Adipocyte (in vitro differentiated cells): ENCODE data around the gene DHX57.
"Not testable (repeated sequence)": the region's sequence is repeated elsewhere in the genome, so short reads cannot be mapped to it uniquely, and the experiment has no call there.

Experiments
- DNase-seq: peaks from one replicate; pipeline ENCODE4 v3.0.0-alpha.2; 2015; ENCODE audit warnings: low read depth
- H3K27me3 ChIP-seq: replicated peaks from 2 replicates; pipeline ENCODE4 v1.7.0; 2013; ENCODE audit warnings: mild to moderate bottlenecking, low read length, moderate library complexity; ENCODE audit not compliant: control insufficient read depth, insufficient read depth
- H3K36me3 ChIP-seq: 2 replicates; pipeline ENCODE4 v1.7.0; 2013; ENCODE audit warnings: low read length, mild to moderate bottlenecking, moderate library complexity; ENCODE audit not compliant: control insufficient read depth, insufficient read depth, severe bottlenecking
- H3K4me1 ChIP-seq: 2 replicates; pipeline ENCODE4 v1.7.0; 2013; ENCODE audit warnings: mild to moderate bottlenecking, low read length, moderate library complexity; ENCODE audit not compliant: control insufficient read depth, insufficient read depth
- H3K4me3 ChIP-seq: 2 replicates; pipeline ENCODE4 v1.7.0; 2013; ENCODE audit warnings: mild to moderate bottlenecking, low read length, moderate library complexity
- H3K9ac ChIP-seq: 2 replicates; pipeline ENCODE4 v1.7.0; 2013; ENCODE audit warnings: mild to moderate bottlenecking, low read length, moderate library complexity
- H3K9me3 ChIP-seq: 2 replicates; pipeline ENCODE4 v1.7.0; 2013; ENCODE audit warnings: mild to moderate bottlenecking, low read length, moderate library complexity; ENCODE audit not compliant: control insufficient read depth

Gene DHX57

GRCh38 chr2:38794235-38794946, 81.3 kb downstream of the DHX57 start:
- no peaks in the 10 kb centered on the region for H3K9me3 ChIP-seq
- H3K9ac ChIP-seq, result no peak overlapping the region
- H3K4me3 ChIP-seq, result no peak overlapping the region
- H3K36me3 ChIP-seq, result peaks cover 8% of the 10 kb centered on the region
- H3K27me3 ChIP-seq, result no peaks in the 10 kb centered on the region
- no peak for DNase-seq
- no peaks in the 10 kb centered on the region for H3K4me1 ChIP-seq

DNA sequence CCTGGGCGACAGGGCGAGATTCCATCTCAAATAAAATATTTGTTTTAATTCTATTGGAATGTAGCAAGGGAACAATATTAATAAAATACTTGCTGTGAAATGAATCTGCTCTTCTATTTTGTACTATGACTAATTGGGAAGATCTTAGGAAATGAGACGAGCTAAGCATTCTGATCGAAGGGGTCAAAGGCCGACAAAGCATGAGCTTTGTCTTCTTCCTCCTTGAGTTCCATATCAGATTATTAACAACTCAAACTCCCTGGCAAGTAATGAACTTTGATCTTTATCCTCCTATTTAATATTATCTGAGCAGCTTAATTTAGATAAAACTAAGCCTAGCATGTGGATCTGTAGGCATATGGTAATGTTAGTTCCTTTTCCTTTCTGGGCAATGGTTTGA, 82.2 kb downstream of the DHX57 start:
- no peak for DNase-seq
- no peaks in the 10 kb centered on the region for H3K4me1 ChIP-seq
- no peaks in the 10 kb centered on the region for H3K9me3 ChIP-seq
- H3K27me3 ChIP-seq, result no peaks in the 10 kb centered on the region
- H3K36me3 ChIP-seq, result peaks cover 8% of the 10 kb centered on the region
- H3K4me3 ChIP-seq, result no peak overlapping the region
- no peak overlapping the region for H3K9ac ChIP-seq

GRCh38 chr2:38792751-38793150, 83.0 kb downstream of the DHX57 start:
- DNase-seq, result no peak
- H3K9me3 ChIP-seq, result no peaks in the 10 kb centered on the region
- peaks cover 3% of the 10 kb centered on the region for H3K36me3 ChIP-seq
- H3K27me3 ChIP-seq, result no peaks in the 10 kb centered on the region
- no peaks in the 10 kb centered on the region for H3K4me1 ChIP-seq
- H3K9ac ChIP-seq, result no peak overlapping the region
- no peak overlapping the region for H3K4me3 ChIP-seq

DNA sequence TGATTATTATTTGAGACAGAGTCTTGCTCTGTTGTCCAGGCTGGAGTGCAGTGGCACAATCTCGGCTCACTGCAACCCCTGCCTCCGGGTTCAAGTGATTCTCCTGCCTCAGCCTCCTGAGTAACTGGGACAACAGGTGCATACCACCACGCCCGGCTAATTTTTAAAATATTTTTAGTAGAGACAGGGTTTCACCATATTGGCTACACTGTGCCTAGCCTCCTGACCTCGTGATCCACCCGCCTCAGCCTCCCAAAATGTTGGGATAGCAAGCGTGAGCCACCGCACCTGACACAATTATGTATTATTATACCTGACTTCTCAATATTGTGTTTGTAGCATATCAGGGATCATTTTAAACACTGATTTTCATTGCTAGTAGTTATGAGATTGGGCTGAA, 83.4 kb downstream of the DHX57 start:
- not testable (repeated sequence) for H3K4me1 ChIP-seq, H3K9me3 ChIP-seq, H3K27me3 ChIP-seq, DNase-seq, H3K4me3 ChIP-seq, H3K36me3 ChIP-seq, H3K9ac ChIP-seq

DNA sequence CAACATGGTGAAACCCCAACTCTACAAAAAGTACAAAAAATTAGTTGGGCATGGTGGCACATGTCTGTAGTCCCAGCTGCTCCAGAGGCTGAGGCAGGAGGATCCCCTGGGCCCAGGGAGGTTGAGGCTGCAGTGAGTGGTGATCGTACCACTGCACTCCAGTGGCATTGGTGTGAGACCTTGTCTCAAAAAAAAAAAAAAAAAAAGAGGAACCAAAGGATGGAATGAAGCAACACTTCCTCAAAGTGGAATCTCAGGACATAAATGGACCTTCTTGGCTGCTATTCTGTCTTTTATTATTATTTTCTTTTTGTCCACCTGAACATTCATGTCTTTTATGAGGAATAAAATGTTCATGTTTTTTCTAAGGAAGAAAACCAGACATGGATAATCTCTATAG, 84.0 kb downstream of the DHX57 start:
- H3K36me3 ChIP-seq, result no peaks in the 10 kb centered on the region
- H3K9ac ChIP-seq, result no peak overlapping the region
- no peaks in the 10 kb centered on the region for H3K9me3 ChIP-seq
- no peak overlapping the region for H3K4me3 ChIP-seq
- H3K27me3 ChIP-seq, result no peaks in the 10 kb centered on the region
- H3K4me1 ChIP-seq, result no peaks in the 10 kb centered on the region
- DNase-seq, result no peak

- H3K9me3 ChIP-seq, result no peaks in the 10 kb centered on the region
- DNase-seq, result no peak
- H3K9ac ChIP-seq, result no peak overlapping the region
- H3K4me3 ChIP-seq, result no peak overlapping the region
- no peaks in the 10 kb centered on the region for H3K27me3 ChIP-seq
- no peaks in the 10 kb centered on the region for H3K36me3 ChIP-seq
- H3K4me1 ChIP-seq, result no peaks in the 10 kb centered on the region
Measured at GRCh38 chr2:38789691-38790090, 86.0 kb downstream of the DHX57 start.

DNA sequence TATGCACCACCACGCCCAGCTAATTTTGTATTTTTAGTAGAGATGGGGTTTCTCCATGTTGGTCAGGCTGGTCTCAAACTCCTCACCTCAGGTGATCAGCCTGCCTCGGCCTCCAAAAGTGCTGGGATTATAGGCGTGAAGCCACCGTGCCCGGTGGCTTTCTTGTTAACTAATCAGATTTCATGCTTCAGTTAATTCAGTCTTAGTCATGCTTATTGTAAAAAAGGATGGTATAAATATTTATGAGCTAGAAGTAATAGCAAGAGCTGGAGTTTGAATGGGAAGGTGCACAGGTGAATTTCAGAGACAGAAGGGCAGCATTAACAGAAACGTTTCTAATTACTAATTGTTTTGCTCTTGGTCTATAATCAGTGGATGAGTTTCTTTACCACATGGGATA, 87.4 kb downstream of the DHX57 start:
- no peaks in the 10 kb centered on the region for H3K9me3 ChIP-seq
- DNase-seq, result no peak
- H3K9ac ChIP-seq, result no peak overlapping the region
- H3K36me3 ChIP-seq, result no peaks in the 10 kb centered on the region
- H3K27me3 ChIP-seq, result no peaks in the 10 kb centered on the region
- no peaks in the 10 kb centered on the region for H3K4me1 ChIP-seq
- H3K4me3 ChIP-seq, result no peak overlapping the region

DNA sequence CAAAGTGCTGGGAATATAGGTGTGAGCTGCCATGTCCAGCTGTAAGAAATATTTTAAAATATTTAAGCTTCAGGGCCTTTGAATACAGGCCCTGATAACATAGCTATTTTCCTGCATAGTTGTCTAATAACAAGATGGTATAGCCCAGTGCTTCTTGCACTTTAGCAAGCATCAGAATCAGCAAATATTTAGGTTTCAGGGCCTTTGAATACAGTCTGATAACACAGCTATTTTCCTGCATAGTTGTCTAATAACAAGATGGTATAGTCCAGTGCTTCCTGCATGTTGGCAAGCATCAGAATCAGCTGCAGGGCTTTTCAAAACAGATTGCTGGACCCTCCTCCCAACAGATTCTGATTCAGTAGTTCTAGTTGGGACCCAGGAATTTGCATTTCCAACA, 92.1 kb downstream of the DHX57 start:
- H3K9me3 ChIP-seq, result no peaks in the 10 kb centered on the region
- peaks cover 4% of the 10 kb centered on the region for H3K4me1 ChIP-seq
- no peak overlapping the region for H3K4me3 ChIP-seq
- H3K27me3 ChIP-seq, result no peaks in the 10 kb centered on the region
- no peak overlapping the region for H3K9ac ChIP-seq
- DNase-seq, result no peak
- peaks cover 8% of the 10 kb centered on the region for H3K36me3 ChIP-seq

- Histone ChIP-seq H3K9me3 (no peaks in the 10 kb centered on the region), H3K9ac (peak overlapping the region; percentile 91), H3K36me3 (peaks cover 8% of the 10 kb centered on the region), H3K4me1 (peaks cover 6% of the 10 kb centered on the region), H3K27me3 (no peaks in the 10 kb centered on the region), H3K4me3 (peak overlapping the region; percentile 95)
- no peak for DNase-seq
Measured at GRCh38 chr2:38778687-38779082, 97.0 kb downstream of the DHX57 start.

- no peak for DNase-seq
- no peak overlapping the region for H3K9ac ChIP-seq
- peaks cover 15% of the 10 kb centered on the region for H3K4me1 ChIP-seq
- H3K9me3 ChIP-seq, result no peaks in the 10 kb centered on the region
- H3K36me3 ChIP-seq, result peaks cover 6% of the 10 kb centered on the region
- H3K4me3 ChIP-seq, result no peak overlapping the region
- H3K27me3 ChIP-seq, result no peaks in the 10 kb centered on the region
Measured at GRCh38 chr2:38776531-38776930, 99.2 kb downstream of the DHX57 start.

DNA sequence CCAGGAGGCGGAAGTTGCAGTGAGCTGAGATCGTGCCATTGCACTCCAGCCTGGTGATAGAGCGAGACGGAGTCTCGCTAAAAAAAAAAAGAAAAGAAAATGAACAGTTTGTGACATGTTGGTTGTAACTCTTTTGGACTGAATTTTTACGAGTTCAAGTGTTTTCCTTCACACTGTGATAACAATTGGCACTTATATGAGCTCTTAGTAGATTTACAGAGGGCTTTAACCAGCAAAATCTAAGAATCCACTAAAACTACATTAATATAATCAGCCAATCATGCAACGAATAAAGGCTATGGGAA, 99.9 kb downstream of the DHX57 start:
- Histone ChIP-seq H3K9ac (no peak overlapping the region), H3K9me3 (no peaks in the 10 kb centered on the region)

More for the DNA sequence above, 99.9 kb downstream of the DHX57 start:
- Histone ChIP-seq H3K27me3 (no peaks in the 10 kb centered on the region), H3K4me1 (peaks cover 15% of the 10 kb centered on the region), H3K36me3 (no peaks in the 10 kb centered on the region), H3K4me3 (no peak overlapping the region)
- DNase-seq, result no peak
